Liver (tissue), 3 donors: ENCODE measurements around the gene ZNF862.

Experiments used
- ATF3 ChIP-seq: IDR thresholded peaks from 2 replicates; pipeline ENCODE4 v1.6.1; 2016; ENCODE audit warnings: antibody characterized with exemption
- CTCF ChIP-seq: fragments of 150-350 bp; IDR thresholded peaks from 2 replicates; pipeline ENCODE4 v1.5.1; 2017; ENCODE audit warnings: improper control_type of control experiment, low read depth, low read length; ENCODE audit not compliant: missing input control
- MAX ChIP-seq: IDR thresholded peaks from 2 replicates; pipeline ENCODE4 v1.6.1; 2016; ENCODE audit warnings: antibody characterized with exemption
- RAD21 ChIP-seq, 2 donors: IDR thresholded peaks; 2 replicates each; pipeline ENCODE4 v1.6.1; 2016; ENCODE audit warnings: antibody characterized with exemption in 2 of 2, mild to moderate bottlenecking in 2 of 2
- REST ChIP-seq: IDR thresholded peaks from 2 replicates; pipeline ENCODE4 v1.6.1; 2016; ENCODE audit warnings: antibody characterized with exemption, mild to moderate bottlenecking
- YY1 ChIP-seq: IDR thresholded peaks from 2 replicates; pipeline ENCODE4 v1.6.1; 2016; ENCODE audit warnings: antibody characterized with exemption, mild to moderate bottlenecking
- donor health status: healthy.
- donor health status: healthy.

GRCh38 chr7:149864023-149864422, 25.8 kb downstream of the ZNF862 start:
- TF ChIP-seq REST (no peak), CTCF (no peak), RAD21 (IDR thresholded peaks at IDR 0.05) (no peak), MAX (no peak), YY1 (no peak), ATF3 (no peak)
